Stimulated activated CD8-positive, alpha-beta memory T cell treated with anti-CD3 and anti-CD28 coated beads, Interleukin-12 subunit alpha, Interleukin-12 subunit beta, amount 100 ng/mL, for 1 hour (primary cell): ENCODE results near the gene GZMM.
A peak's percentile ranks its signal among the peaks of the same experiment; 100 is the strongest.
"Not testable (repeated sequence)": the region's sequence is repeated elsewhere in the genome, so short reads cannot be mapped to it uniquely, and the experiment has no call there.

Source experiments
- DNase-seq: peaks from one replicate; pipeline ENCODE4 v3.0.0-alpha.2; 2020; ENCODE audit warnings: low read depth

Gene GZMM

GRCh38 chr19:583198-583967, 39.5 kb downstream of the GZMM start:
- no peak for DNase-seq

GRCh38 chr19:583968-584239, 40.1 kb downstream of the GZMM start:
- DNase-seq = no peak

DNA sequence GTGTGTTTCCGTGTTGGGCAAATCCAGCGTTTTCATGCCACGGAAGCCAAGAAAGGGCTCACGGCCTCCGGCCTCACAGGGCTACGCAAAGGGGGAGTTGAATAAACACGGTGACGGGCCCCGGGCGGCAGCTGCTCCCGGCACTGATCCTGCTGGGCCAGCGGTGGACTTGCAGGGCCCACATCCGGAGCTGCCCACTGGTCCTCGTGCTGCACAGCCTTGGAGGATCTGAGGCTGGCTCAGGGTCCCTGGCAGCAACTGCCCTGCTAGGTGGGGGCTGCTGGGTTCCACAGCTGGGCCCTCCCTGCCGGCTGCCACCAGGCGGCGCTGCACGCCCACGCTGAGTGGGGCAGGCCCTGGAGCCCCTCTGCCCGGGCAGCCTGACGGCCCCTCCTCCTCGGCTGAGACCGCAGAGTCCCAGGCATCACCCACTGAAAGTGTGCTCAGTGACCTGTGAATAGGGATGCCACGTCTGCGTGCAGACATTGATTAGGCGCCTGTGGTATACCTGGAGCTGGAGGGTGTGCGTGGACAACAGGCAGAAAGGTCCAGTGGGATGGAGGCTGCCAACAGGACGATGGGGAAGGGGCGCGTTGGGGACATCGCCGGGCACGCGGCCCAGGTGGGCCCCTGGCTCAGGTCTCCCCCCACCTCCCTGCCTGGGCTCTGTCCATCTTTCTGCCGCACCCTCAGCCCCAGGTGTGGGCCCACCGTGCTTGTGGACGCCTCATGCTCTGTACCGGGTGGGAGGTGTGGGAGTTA, 40.6 kb downstream of the GZMM start:
- DNase-seq = peak; percentile 49

DNA sequence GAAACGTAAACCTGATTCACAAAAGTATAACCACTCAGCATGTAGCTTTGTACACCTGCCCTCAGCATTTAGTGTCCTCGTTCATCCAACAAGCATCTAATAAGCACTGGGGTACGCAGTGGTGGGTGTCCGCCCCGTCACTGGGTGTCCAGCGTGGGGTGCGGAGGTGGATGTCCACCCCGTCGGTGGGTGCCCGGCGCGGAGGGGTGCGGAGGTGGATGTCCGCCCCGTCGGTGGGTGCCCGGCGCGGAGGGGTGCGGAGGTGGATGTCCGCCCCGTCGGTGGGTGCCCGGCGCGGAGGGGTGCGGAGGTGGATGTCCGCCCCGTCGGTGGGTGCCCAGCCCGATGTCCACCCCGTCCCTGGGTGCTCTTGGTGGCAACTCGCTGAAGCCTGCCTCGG, 41.3 kb downstream of the GZMM start:
- DNase-seq = not testable (repeated sequence)

DNA sequence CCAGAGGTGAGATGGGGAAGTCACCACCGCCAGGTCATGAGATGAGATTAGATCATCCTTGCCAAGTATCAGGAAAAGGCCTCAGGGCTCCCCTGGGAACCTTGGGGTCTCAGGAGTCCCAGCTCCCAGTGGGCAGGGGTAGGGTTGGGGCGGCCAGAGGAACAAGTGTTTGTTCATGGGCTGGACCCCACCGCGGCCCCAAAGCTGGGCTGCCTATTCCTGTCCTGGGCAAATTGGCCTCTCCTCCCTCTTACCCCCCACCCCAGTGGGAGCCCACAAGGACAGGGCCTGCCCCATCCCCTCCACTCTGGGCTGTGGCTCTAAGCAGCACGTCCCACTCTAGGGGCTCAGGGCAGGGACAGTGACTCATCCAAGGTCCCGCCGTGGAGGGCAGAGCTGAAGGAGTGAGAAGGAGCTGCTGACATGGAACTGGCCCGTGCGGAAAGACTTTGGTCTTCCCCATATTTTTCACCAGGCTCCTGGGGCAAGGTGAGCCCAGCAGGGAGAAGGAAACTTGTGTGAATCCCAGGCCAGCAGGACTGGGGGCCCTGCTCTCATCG, 41.8 kb downstream of the GZMM start:
- no peak for DNase-seq

GRCh38 chr19:588093-588740, 44.4 kb downstream of the GZMM start:
- DNase-seq = peak; percentile 32

- no peak for DNase-seq
Measured at GRCh38 chr19:588741-589692, 45.2 kb downstream of the GZMM start.

DNA sequence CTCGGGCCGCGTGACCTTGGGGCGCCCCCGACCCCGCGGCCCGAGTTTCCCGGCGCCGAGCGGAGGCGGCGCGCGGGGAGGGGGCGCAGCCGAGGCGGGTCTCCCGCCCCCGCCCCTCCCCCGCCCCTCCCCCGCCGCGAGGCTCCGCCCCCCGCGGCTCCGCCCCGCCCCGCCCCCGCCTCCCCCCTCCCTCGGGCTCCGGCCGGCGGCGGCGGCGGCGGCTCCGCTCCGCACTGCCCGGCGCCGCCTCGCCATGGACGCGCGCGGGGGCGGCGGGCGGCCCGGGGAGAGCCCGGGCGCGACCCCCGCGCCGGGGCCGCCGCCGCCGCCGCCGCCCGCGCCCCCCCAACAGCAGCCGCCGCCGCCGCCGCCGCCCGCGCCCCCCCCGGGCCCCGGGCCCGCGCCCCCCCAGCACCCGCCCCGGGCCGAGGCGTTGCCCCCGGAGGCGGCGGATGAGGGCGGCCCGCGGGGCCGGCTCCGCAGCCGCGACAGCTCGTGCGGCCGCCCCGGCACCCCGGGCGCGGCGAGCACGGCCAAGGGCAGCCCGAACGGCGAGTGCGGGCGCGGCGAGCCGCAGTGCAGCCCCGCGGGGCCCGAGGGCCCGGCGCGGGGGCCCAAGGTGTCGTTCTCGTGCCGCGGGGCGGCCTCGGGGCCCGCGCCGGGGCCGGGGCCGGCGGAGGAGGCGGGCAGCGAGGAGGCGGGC, 46.0 kb downstream of the GZMM start, which contains the start of gene HCN2:
TSS of gene HCN2 (plus strand) at position 189 of the 703 bp plus-strand sequence. CDS start at position 254, 65 bp downstream.
- no peak for DNase-seq

- DNase-seq = no peak
Measured at GRCh38 chr19:590396-590745, 46.5 kb downstream of the GZMM start.

DNA sequence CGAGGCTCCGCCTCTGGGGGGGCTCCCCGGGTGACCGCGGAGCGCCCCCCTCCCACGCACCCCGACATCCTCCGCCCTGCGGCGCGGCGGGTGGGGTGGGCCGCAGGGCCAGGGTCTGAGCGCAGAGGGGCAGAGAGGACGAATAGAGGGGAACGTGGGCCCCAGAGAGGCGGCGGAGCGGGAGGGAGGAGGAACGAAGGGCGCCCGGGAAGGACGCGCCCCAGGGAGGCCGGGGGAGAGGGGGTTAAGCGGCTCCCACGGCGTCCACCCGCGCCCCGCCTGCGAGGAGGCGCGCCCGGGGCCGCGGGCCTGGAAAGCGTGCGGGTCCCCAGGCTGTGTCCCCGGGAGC, 46.9 kb downstream of the GZMM start:
- DNase-seq = no peak

DNA sequence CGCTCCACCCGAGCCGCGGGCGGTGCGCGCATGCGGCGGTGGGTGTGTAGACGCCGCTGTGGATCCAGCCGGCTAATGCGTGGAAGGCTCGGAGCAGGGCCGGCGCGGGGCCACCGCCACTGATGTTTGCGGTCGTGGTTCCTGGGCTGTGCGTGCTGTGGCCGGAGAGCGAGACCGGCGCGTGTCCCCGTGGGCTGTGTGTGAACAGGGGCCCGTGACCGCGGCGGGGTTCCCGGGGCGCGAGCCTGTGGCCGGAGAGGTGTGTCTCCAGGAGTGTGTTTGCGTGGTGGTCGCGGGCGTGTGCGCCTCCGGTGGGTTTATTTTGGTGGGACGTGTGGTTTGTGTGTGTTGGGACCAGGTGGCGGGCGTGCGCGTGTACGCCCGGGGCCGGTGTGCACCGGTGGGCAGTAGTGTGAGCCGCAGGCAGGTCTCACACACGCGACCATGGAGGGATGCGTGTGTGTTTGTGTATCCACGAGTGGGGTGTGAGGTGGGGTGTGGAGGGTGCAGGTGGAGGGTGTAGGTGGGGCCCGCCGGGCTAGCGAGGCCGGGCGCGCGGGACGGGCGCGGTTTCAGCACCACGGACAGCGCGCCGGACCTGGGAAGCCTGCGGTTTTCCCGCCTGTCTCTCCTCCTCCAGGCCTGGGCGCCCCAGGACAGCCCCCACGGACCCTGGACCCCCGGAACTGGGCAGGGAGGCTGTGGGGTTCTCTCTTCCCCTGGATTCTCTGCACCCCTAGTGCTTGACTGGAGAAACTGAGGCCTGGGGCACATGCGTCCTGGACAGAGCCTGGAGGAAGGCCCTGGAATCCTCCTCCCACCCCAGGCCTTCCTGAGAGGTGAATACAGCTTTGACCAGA, 47.5 kb downstream of the GZMM start:
- no peak for DNase-seq

DNA sequence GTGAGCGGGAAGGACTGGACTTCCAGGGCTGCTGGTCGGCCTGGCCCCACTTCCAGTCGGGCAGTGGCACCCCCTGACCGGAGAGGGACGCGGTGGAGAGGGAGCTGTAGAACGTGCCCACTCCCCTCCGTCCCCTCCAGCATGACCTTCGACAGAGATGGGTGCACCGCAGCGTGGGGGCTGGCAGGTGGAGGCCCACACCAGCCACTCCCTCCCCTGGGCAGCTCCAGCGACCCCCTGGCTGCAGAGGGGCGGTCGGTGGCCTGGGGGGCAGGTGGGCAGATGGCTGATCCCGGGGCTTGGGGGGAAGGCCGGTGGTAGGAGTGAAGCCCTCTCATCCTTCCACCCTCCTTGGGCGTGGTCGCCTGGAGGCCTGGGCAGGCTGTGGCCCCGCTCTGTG, 48.2 kb downstream of the GZMM start:
- no peak for DNase-seq

- DNase-seq = no peak
Measured at GRCh38 chr19:593055-593454, 49.2 kb downstream of the GZMM start.

- no peak for DNase-seq
Measured at GRCh38 chr19:593505-593904, 49.7 kb downstream of the GZMM start.

DNA sequence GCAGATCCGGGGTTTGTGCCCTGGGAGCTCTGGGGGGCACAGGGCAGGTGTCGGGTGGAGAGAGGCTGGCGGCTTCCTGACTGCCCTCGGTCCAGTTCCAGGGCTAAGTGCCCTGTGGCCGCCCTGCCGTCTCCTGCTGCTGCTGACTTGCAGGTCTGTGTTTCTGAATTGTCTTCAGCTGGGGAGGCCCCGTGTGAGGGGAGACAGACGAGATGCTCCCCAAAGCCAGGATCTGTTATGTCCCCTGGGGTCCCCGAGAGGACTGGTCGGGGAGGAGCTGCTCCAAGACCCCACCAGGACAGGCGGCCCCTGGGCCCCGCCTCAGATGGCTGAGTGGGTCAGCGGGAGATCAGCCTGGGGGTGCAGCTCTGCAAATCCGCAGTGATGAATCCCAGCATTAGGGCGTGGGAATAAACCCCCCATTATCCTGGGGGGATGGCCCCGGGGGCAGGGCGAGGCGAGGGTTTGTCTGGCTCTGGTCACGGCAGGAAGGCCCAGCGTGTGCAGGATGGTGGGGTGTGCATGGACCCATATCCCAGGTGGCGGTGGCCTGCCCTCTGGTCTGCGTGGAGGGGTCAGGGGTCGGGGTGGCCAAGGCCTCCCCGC, 50.5 kb downstream of the GZMM start:
- DNase-seq = no peak

GRCh38 chr19:595326-596262, 51.7 kb downstream of the GZMM start:
- DNase-seq = no peak

GRCh38 chr19:596263-596655, 52.4 kb downstream of the GZMM start:
- DNase-seq = no peak

- DNase-seq = no peak
Measured at GRCh38 chr19:597406-598315, 53.8 kb downstream of the GZMM start.
